Pancreas (tissue), 10 donors: ENCODE results near the gene ARID3A. TPM values are rescaled to one million over a fixed set of nuclear protein-coding genes. Genes with fewer than 3 reads are reported as not detected.
A peak's percentile ranks its signal among the peaks of the same experiment; 100 is the strongest.

Experiments
- ATAC-seq, 4 donors: fragments of 200-7000 bp; cut with Tn5 transposase; one replicate each; pipeline versions ENCODE4 v1.8.0 to v1.9.1; 2020; ENCODE audit warnings: mild to moderate bottlenecking in 4 of 4, moderate library complexity in 4 of 4
- DNase-seq, 6 donors: peaks; one replicate each; pipeline ENCODE4 v3.0.0-alpha.2; 2020
- FAIRE-seq: peaks from 2 replicates; lab custom pipeline; 2012; peaks lifted over from hg19 to GRCh38; lab: Jason Lieb, UNC
- H3K27ac ChIP-seq, 4 donors: fragments of 200-600 bp; sonication (generic); 1 replicate in 3 of 4; 2 replicates in 1 of 4; pipeline versions ENCODE4 v1.5.0 to v1.8.0; 2020
- H3K27me3 ChIP-seq, 4 donors: fragments of 200-600 bp; one replicate each; pipeline ENCODE4 v1.8.0; 2021
- H3K36me3 ChIP-seq, 3 donors: fragments of 200-600 bp; sonication (generic) in 1 of 3; one replicate each; pipeline versions ENCODE4 v1.5.0 to v1.8.0; 2020 to 2021
- H3K4me1 ChIP-seq, 3 donors: fragments of 200-600 bp; one replicate each; pipeline ENCODE4 v1.8.0; 2021
- H3K4me3 ChIP-seq, 4 donors: fragments of 200-600 bp; sonication (generic) in 2 of 4; one replicate each; pipeline versions ENCODE4 v1.5.0 to v1.8.0; 2020 to 2021
- H3K9me3 ChIP-seq, 4 donors: fragments of 200-600 bp; one replicate each; pipeline ENCODE4 v1.8.0; 2021
- CTCF ChIP-seq, 4 donors: fragments of 200-600 bp; sonication (generic) in 3 of 4; IDR thresholded peaks; one replicate each; pipeline versions ENCODE4 v1.5.0 to v1.8.0; 2021; ENCODE audit warnings: antibody characterized with exemption in 4 of 4
- WGBS, 2 donors: extraction: QIAGEN DNeasy Blood & Tissue Kit; methylation state at CpG; one replicate each; pipeline ENCODE4 v1.1.7; 2013; 5-methylcytosine and 5-hydroxymethylcytosine counted together
- intact Hi-C, 3 donors: fragments of 100-400 bp; cut with DNase I; formaldehyde crosslinking; loops; one replicate each; pipeline versions ENCODE4 v1.11.1 to v1.14.2; 2022
- polyA plus RNA-seq, 2 donors: library from polyadenylated mRNA; stranded (reverse); fragments of 200-250 nt; gene quantifications; one replicate each; pipeline ENCODE4 v1.2.3, GENCODE V29; 2013
- total RNA-seq, 6 donors: library from RNA; stranded (reverse); fragmentation: NEBNext Ultra II Directional in 4 of 6; extraction: Animal tissue kit (Norgen Biotek cat#: 25700) in 4 of 6; gene quantifications; one replicate each; pipeline versions ENCODE4 v1.2.1 to v1.2.4, GENCODE V29; 2021 to 2023
- donor health status: healthy with polysubstance abuse.
- donor health status: DM: no; HTN: no; CAD: no; lungs with moderate emphysema.
- donor health status: DM: no; HTN: no; CAD: no.
- donor health status: control.
- donor health status: control.
- donor health status: Bipolar disorder and iron deficiency.
- donor health status: DM: yes; HTN: yes; CAD: no.
- donor health status: DM: no; HTN: no; CAD: no.
- donor health status: DM: no; HTN: no; CAD: no.
- donor health status: DM: yes; HTN: yes; CAD: no.

Gene ARID3A
- total and polyA plus RNA-seq, 8 donors: 4.6 to 8.5 (median 7.1) TPM

GRCh38 chr19:903266-903797, 22.5 kb upstream of the ARID3A start:
- DNase-seq: peak in 4 of 6 donors; percentile 66 to 84 (median 72)
- Histone ChIP-seq H3K27me3 (no peaks in the 10 kb centered on the region), H3K27ac (peak overlapping the region; percentile 42 to 65 (median 60)), H3K36me3 (peaks cover 0 to 5% (median 3%) of the 10 kb centered on the region in 3 donors), H3K4me3 (no peak overlapping the region), H3K9me3 (no peaks in the 10 kb centered on the region), H3K4me1 (peaks cover 0 to 1% (median 0%) of the 10 kb centered on the region in 3 donors)
- 60 to 67% methylated on average over 31 to 32 of the region's 32 CpGs for WGBS, 2 donors
- ATAC-seq: peak; percentile 53 to 81 (median 76)
- no peak for FAIRE-seq
- intact Hi-C loops: no loop called here
- TF ChIP-seq CTCF (IDR thresholded peaks at IDR 0.05): no peak

DNA sequence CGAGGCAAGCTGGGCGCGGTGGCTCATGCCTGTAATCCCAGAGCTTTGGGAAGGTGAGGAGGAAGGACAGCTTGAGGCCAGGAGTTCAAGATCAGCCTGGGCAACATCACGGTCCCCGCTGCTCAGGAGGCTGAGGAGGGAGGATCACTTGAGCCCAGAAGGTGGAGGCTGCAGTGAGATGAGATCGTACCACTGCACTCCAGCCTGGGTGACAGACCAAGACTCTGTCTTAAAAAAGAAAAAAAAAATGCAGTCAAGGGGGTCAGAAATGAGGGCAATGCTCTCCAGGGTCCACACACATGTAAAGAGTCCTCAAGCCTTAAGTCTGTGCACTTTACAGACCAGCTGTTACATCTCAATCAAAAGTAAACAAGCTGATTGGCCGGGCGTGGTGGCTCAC, 21.3 kb upstream of the ARID3A start:
- H3K27me3 ChIP-seq: no peaks in the 10 kb centered on the region
- H3K27ac ChIP-seq: peak overlapping the region in 1 of 4 donors; percentile 65
- no peak for ATAC-seq
- peaks cover 0 to 3% (median 0%) of the 10 kb centered on the region in 3 donors for H3K36me3 ChIP-seq
- H3K4me1 ChIP-seq: peaks cover 0 to 10% (median 0%) of the 10 kb centered on the region in 3 donors
- TF ChIP-seq CTCF (IDR thresholded peaks at IDR 0.05): no peak
- 92% methylated on average over 8 of the region's 8 CpGs for WGBS, 2 donors
- H3K9me3 ChIP-seq: no peaks in the 10 kb centered on the region
- H3K4me3 ChIP-seq: no peak overlapping the region
- DNase-seq: no peak
- intact Hi-C loops: no loop called here
- no peak for FAIRE-seq

- no peak for DNase-seq
- no peak for TF ChIP-seq CTCF (IDR thresholded peaks at IDR 0.05)
These were observed 19.4 kb upstream of the ARID3A start for GRCh38 chr19:906480-906879.

GRCh38 chr19:907183-907853, 18.5 kb upstream of the ARID3A start:
- TF ChIP-seq CTCF (IDR thresholded peaks at IDR 0.05): no peak
- no peak for FAIRE-seq
- no peaks in the 10 kb centered on the region for H3K36me3 ChIP-seq
- H3K9me3 ChIP-seq: no peaks in the 10 kb centered on the region
- intact Hi-C loops: loop anchor here in 1 of 3 donors (5.0 kb wide), 1 partner anchor 40 kb away; no protein-coding TSS in a partner anchor
- no peak for DNase-seq
- peaks cover 0 to 17% (median 0%) of the 10 kb centered on the region in 3 donors for H3K4me1 ChIP-seq
- ATAC-seq: no peak
- H3K4me3 ChIP-seq: no peak overlapping the region
- H3K27ac ChIP-seq: peak overlapping the region in 1 of 4 donors; percentile 12
- no peaks in the 10 kb centered on the region for H3K27me3 ChIP-seq
- 85 to 89% methylated on average over 14 of the region's 14 CpGs for WGBS, 2 donors

More at GRCh38 chr19:906480-906879, 19.4 kb upstream of the ARID3A start:
- FAIRE-seq (no peak), ATAC-seq (no peak)
- no peaks in the 10 kb centered on the region for H3K36me3 ChIP-seq
- no peaks in the 10 kb centered on the region for H3K27me3 ChIP-seq
- H3K9me3 ChIP-seq: no peaks in the 10 kb centered on the region
- no peak overlapping the region for H3K4me3 ChIP-seq
- peaks cover 0 to 17% (median 0%) of the 10 kb centered on the region in 3 donors for H3K4me1 ChIP-seq
- intact Hi-C loops: loop anchor here in 1 of 3 donors (5.0 kb wide), 1 partner anchor 39 kb away; no protein-coding TSS in a partner anchor
- WGBS, 2 donors: 97 to 98% methylated on average over 7 of the region's 7 CpGs
- no peak overlapping the region for H3K27ac ChIP-seq
